Measurements from ENCODE around the gene ARL15. TPM values are rescaled to one million over a fixed set of nuclear protein-coding genes. Genes with fewer than 3 reads are reported as not detected.

ARL15 gene
- total and polyA plus RNA-seq, 2 of the 8 experiments (the other 6 are each of a cell fraction or from before 2014, with no cell fraction given) = 9.9 to 21.2 TPM

DNA sequence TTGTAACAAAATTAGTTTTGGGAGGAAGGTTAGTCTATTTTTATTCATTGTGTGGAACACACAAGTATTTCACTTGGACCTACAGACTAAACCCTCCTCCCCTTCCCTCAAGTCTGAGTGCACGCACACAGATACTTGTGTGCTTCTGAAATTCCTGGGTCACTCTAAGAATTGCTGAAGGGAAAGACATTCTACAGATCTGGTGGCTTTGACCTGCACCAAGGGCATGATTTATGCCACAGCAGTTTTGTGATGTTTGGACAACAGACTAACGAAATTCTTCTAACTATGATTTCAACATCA lies 150.5 kb downstream of the ARL15 start:
- H2AK5ac ChIP-seq (ENCODE audit: low read depth, low read length) = no peak overlapping the region
- H4K8ac ChIP-seq (ENCODE audit: extremely low read depth, insufficient read depth, low read length) = no peak overlapping the region
- no peaks in the 10 kb centered on the region for H3K27me3 ChIP-seq (replicated peaks in 1 of 4; ENCODE audit: control insufficient read depth in 3 of 4, extremely low read depth in 1 of 4, insufficient read depth in 3 of 4, low read length in 3 of 4)
- no peaks in the 10 kb centered on the region for H3K4me1 ChIP-seq (replicated peaks in 1 of 4; ENCODE audit: control insufficient read depth in 3 of 4, insufficient read depth in 4 of 4, low read length in 3 of 4)
- no peak overlapping the region for H2BK15ac ChIP-seq (ENCODE audit: low read length)
- DNase-seq (ENCODE audit: low read depth in 1 of 2, low spot score in 2 of 2) = no peak
- no peak overlapping the region for H3K9ac ChIP-seq (replicated peaks in 1 of 4; ENCODE audit: extremely low read depth in 1 of 4, low read depth in 3 of 4, low read length in 3 of 4)
- H3K4ac ChIP-seq (replicated peaks; ENCODE audit: insufficient read length, low read depth, low read length) = no peak overlapping the region
- H4K91ac ChIP-seq (replicated peaks; ENCODE audit: insufficient read length, low read length) = no peak overlapping the region
- H3K23ac ChIP-seq (ENCODE audit: insufficient read length) = no peak overlapping the region
- no peak overlapping the region for H3K4me2 ChIP-seq (ENCODE audit: insufficient read depth in 1 of 2, low read depth in 2 of 2, low read length in 2 of 2)
- H3K79me2 ChIP-seq (ENCODE audit: control insufficient read depth in 1 of 2, insufficient read depth in 2 of 2, low read length in 2 of 2) = no peaks in the 10 kb centered on the region
- no peaks in the 10 kb centered on the region for H3K9me3 ChIP-seq (ENCODE audit: insufficient read depth in 2 of 2, low read depth in 1 of 2, low read length in 1 of 2)
- no peak overlapping the region for H2BK5ac ChIP-seq (ENCODE audit: low read depth, low read length)
- H3K18ac ChIP-seq (ENCODE audit: extremely low read depth, low read length) = no peak overlapping the region
- H2BK20ac ChIP-seq (ENCODE audit: low read length) = no peak overlapping the region
- H4K5ac ChIP-seq (ENCODE audit: insufficient read length, low read depth, low read length) = no peak overlapping the region
- TF ChIP-seq CBX8 (IDR thresholded peaks at IDR 0.05; ENCODE audit: borderline replicate concordance, low read depth, low read length) = no peak
- TF ChIP-seq NRF1 (IDR thresholded peaks at IDR 0.05; ENCODE audit: low read depth, low read length) = no peak
- TF ChIP-seq, protein P1, sequence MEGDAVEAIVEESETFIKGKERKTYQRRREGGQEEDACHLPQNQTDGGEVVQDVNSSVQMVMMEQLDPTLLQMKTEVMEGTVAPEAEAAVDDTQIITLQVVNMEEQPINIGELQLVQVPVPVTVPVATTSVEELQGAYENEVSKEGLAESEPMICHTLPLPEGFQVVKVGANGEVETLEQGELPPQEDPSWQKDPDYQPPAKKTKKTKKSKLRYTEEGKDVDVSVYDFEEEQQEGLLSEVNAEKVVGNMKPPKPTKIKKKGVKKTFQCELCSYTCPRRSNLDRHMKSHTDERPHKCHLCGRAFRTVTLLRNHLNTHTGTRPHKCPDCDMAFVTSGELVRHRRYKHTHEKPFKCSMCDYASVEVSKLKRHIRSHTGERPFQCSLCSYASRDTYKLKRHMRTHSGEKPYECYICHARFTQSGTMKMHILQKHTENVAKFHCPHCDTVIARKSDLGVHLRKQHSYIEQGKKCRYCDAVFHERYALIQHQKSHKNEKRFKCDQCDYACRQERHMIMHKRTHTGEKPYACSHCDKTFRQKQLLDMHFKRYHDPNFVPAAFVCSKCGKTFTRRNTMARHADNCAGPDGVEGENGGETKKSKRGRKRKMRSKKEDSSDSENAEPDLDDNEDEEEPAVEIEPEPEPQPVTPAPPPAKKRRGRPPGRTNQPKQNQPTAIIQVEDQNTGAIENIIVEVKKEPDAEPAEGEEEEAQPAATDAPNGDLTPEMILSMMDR (IDR thresholded peaks at IDR 0.05; ENCODE audit: control extremely low read depth in 1 of 3, insufficient read depth in 1 of 3, low read depth in 1 of 3, low read length in 3 of 3) = no peak
- no peak for TF ChIP-seq CREB1 (IDR thresholded peaks at IDR 0.05)
- TF ChIP-seq TAF7 (optimal IDR thresholded peaks at IDR 0.05; ENCODE audit: borderline replicate concordance, low read depth, low read length) = no peak
- H2BK120ac ChIP-seq (replicated peaks; ENCODE audit: low read depth, low read length) = no peak overlapping the region
- no peak overlapping the region for H2AFZ ChIP-seq (ENCODE audit: low read length)
- ChIA-PET POLR2A (ENCODE audit: partially characterized antibody) (no interaction called here), CTCF (ENCODE audit: partially characterized antibody) (interaction anchor here (0.7 to 0.9 kb wide), 2 partner anchors 39 to 287 kb away, joined by 3 read pairs; no protein-coding TSS in a partner anchor)
- H3K4me3 ChIP-seq (ENCODE audit: extremely low read depth in 1 of 4, insufficient read depth in 2 of 4, low read depth in 3 of 4, low read length in 4 of 4) = no peak overlapping the region
- H3K56ac ChIP-seq (replicated peaks; ENCODE audit: insufficient read length, low read depth, low read length) = no peak overlapping the region
- H2BK12ac ChIP-seq (ENCODE audit: low read depth, low read length) = no peak overlapping the region
- H3K36me3 ChIP-seq (ENCODE audit: control insufficient read depth in 2 of 4, insufficient read depth in 4 of 4, low read length in 3 of 4) = no peaks in the 10 kb centered on the region
- FAIRE-seq = no peak
- H3K14ac ChIP-seq (ENCODE audit: insufficient read length) = no peak overlapping the region
- no peaks in the 10 kb centered on the region; the same call in 1 of the 2 replicates for H3K23me2 ChIP-seq (ENCODE audit: low read depth, low read length)
- WGBS, 2 experiments (ENCODE audit: extremely low coverage in 1 of 2, insufficient coverage in 1 of 2, insufficient read length in 1 of 2, insufficient replicate concordance in 2 of 2, low coverage in 1 of 2, low lambda C conversion rate in 2 of 2, missing lambda C conversion rate in 1 of 2) = 93% methylated on average over 2 of the region's 2 CpGs; no CpG with 5 or more reads in 1 of the 2 experiments
- no peak overlapping the region for H3K27ac ChIP-seq (ENCODE audit: low read depth, low read length)
- no peaks in the 10 kb centered on the region for H4K20me1 ChIP-seq (replicated peaks in 1 of 2; ENCODE audit: control insufficient read depth in 1 of 2, insufficient read depth in 2 of 2, low read length in 2 of 2)
- no peaks in the 10 kb centered on the region for H3K79me1 ChIP-seq (ENCODE audit: low read depth, low read length)

Data from H1 (cell line).